OCI-M2 (cell line): Measurements from ENCODE around the gene ITPKA.

ENCODE experiments used
- DNase-seq: peaks from one replicate; lab custom pipeline; 2025; ENCODE audit not compliant: unreplicated experiment; lab: John Stamatoyannopoulos, UW

Gene ITPKA

GRCh38 chr15:41489641-41490040 lies 4.0 kb upstream of the ITPKA start:
- DNase-seq = no peak

- DNase-seq = no peak
Observed at GRCh38 chr15:41490355-41490754, 3.3 kb upstream of the ITPKA start.

DNA sequence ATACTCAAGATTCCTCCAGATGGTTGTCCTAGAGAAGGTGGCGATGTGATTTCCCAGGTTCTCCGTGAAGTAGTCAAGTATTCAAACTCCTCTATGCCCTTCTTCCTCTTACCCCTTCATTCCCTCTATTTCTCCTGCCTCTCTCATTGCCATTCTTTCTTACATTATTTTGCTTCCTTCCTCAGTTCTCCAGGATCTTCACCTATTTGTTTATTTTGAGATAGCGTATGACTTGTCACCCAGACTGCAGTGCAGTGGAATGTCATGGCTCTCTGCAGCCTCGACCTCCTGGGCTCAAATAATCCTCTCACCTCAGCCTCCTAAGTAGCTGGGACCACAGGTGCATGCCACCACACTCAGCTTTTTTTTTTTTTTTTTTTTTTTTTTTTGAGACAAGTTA lies 1.8 kb upstream of the ITPKA start:
- no peak for DNase-seq

GRCh38 chr15:41492597-41493204 lies 973 bp upstream of the ITPKA start:
- DNase-seq = no peak

DNA sequence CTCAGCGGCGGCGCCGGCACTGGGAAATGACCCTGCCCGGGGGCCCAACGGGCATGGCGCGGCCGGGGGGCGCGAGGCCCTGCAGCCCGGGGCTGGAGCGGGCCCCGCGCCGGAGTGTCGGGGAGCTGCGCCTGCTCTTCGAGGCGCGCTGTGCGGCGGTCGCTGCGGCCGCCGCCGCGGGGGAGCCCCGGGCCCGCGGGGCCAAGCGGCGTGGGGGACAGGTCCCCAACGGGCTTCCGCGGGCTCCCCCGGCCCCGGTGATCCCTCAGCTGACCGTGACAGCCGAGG lies 172 bp downstream of the ITPKA start:
- no peak for DNase-seq

- DNase-seq = no peak
Observed at GRCh38 chr15:41494190-41494921, 682 bp downstream of the ITPKA start.

- no peak for DNase-seq
Observed at GRCh38 chr15:41494922-41495735, 1.5 kb downstream of the ITPKA start.

- DNase-seq = no peak
Observed at GRCh38 chr15:41495736-41496599, 2.3 kb downstream of the ITPKA start.

DNA sequence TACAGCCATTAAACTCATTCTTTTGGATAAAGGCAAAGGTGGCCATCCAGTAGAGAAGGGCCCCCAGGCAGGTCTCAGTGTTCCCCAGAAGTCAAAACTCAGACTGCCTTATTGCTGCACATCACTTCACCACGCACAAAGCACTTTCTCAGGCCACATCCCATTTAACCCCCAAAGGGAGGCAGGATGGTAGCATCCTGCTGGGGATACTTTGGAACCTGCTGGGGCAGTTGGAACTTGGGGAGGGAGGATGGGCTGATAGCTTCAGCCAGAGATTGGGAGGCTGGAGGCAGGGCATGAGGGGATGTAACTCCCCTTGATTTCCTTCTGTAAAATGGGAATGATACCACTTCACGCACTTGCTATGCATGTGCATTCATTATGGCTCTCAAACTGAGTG lies 5.0 kb downstream of the ITPKA start:
- no peak for DNase-seq

- DNase-seq = no peak
Observed at GRCh38 chr15:41499109-41499851, 5.6 kb downstream of the ITPKA start.

GRCh38 chr15:41501191-41501917 lies 7.7 kb downstream of the ITPKA start:
- DNase-seq = no peak

GRCh38 chr15:41501931-41502794 lies 8.5 kb downstream of the ITPKA start:
- DNase-seq = no peak

GRCh38 chr15:41502795-41503668 lies 9.4 kb downstream of the ITPKA start:
- no peak for DNase-seq

DNA sequence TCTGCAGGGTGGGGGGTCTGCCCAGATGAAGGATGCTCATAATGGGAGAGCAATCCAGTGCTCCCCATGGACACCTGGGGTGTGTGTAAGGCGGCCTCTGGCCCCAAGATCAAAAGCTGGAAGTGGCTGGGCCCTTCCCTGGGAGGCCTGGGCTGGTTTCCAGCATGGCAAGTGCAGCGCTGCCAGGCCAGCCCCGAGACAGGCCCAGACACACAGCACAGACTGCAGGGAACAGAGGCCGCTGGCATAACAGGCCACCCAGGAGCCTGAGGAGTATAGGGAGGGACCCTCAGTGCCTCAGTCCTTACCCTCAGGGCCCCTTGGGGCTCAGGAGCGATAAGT lies 10.0 kb downstream of the ITPKA start:
- no peak for DNase-seq

GRCh38 chr15:41504751-41505492 lies 11.2 kb downstream of the ITPKA start:
- DNase-seq = no peak

GRCh38 chr15:41505776-41506175 lies 12.1 kb downstream of the ITPKA start:
- DNase-seq = no peak

- DNase-seq = no peak
Observed at GRCh38 chr15:41506796-41507341, 13.2 kb downstream of the ITPKA start.
